Measurements from ENCODE around the gene BLOC1S4. TPM values are rescaled to one million over a fixed set of nuclear protein-coding genes. Genes with fewer than 3 reads are reported as not detected.

BLOC1S4 gene
- total RNA-seq, 1 experiment from 2014 or later, result 14.0 TPM

DNA sequence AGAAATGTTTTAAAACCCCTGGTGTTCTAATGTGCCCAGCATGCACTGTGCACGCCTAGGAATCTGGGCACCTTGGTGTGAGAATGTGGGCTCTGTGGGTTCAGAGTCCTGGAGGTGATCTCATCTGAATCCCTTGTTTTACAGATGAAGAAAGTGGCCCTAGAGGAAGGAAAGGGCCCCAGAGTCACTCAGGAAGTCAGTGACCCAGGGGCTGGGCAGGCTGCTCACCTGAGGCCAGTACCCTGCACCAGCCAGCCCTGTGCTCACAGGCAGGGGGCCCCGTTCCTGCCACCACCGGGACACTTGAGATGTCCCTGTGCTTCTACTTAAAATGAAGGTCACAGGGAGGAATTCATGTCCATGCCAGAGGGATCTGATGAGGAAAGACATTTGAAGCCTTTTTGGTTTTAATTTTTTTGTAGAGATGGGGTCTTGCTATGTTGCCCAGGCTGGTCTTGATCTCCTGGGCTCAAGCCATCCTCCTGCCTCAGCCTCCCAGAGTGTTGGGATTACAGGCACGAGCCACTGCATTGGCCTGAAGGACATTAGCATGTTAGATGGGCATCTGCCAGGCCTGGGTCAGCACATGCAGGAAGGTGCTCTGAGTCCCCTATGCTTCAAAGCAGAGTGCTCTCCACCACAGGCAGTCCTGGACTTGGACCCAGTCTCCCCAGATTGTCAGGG is 29.7 kb upstream of the BLOC1S4 start:
- ATAC-seq (no peak), DNase-seq (no peak)
- Histone ChIP-seq H3K9me2 (replicated peaks; ENCODE audit: low read length) (no peaks in the 10 kb centered on the region), H3F3A (ENCODE audit: low read length, unreplicated experiment) (no peaks in the 10 kb centered on the region), H3K79me2 (ENCODE audit: low read length) (no peaks in the 10 kb centered on the region), H3K27ac (ENCODE audit: low read length) (no peak overlapping the region), H3K36me3 (ENCODE audit: low read depth, low read length) (no peaks in the 10 kb centered on the region), H3K27me3 (ENCODE audit: low read length) (no peaks in the 10 kb centered on the region), H3K9me3 (ENCODE audit: low read length) (no peaks in the 10 kb centered on the region), H3K9ac (ENCODE audit: low read length) (no peak overlapping the region), H2AFZ (ENCODE audit: low read length) (no peak overlapping the region), H3K4me1 (ENCODE audit: insufficient read depth, low read length) (peaks cover 28% of the 10 kb centered on the region), H3K4me2 (ENCODE audit: low read length) (no peak overlapping the region), H4K20me1 (ENCODE audit: low read length) (no peaks in the 10 kb centered on the region), H3K4me3 (ENCODE audit: low read length) (no peak overlapping the region)
- TF ChIP-seq EZH2phosphoT487 (IDR thresholded peaks at IDR 0.05; ENCODE audit: borderline replicate concordance, low read length) (no peak), EZH2 (IDR thresholded peaks at IDR 0.05; ENCODE audit: low read length, unreplicated experiment) (no peak)
- TF ChIP-seq, protein P1, sequence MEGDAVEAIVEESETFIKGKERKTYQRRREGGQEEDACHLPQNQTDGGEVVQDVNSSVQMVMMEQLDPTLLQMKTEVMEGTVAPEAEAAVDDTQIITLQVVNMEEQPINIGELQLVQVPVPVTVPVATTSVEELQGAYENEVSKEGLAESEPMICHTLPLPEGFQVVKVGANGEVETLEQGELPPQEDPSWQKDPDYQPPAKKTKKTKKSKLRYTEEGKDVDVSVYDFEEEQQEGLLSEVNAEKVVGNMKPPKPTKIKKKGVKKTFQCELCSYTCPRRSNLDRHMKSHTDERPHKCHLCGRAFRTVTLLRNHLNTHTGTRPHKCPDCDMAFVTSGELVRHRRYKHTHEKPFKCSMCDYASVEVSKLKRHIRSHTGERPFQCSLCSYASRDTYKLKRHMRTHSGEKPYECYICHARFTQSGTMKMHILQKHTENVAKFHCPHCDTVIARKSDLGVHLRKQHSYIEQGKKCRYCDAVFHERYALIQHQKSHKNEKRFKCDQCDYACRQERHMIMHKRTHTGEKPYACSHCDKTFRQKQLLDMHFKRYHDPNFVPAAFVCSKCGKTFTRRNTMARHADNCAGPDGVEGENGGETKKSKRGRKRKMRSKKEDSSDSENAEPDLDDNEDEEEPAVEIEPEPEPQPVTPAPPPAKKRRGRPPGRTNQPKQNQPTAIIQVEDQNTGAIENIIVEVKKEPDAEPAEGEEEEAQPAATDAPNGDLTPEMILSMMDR (conservative IDR thresholded peaks at IDR 0.05; ENCODE audit: low read depth, low read length), result no peak
- intact Hi-C loops (cut with micrococcal nuclease), result no loop called here
- ChIA-PET POLR2A (ENCODE audit: unreplicated experiment) (no interaction called here), CTCF (no interaction called here)
- no TSS peak for BruUV-seq (replicated peaks)

- TF ChIP-seq EZH2phosphoT487 (IDR thresholded peaks at IDR 0.05; ENCODE audit: borderline replicate concordance, low read length), result no peak
- no peak for TF ChIP-seq EZH2 (IDR thresholded peaks at IDR 0.05; ENCODE audit: low read length, unreplicated experiment)
- TF ChIP-seq, protein P1 (conservative IDR thresholded peaks at IDR 0.05; ENCODE audit: low read depth, low read length), result no peak
- no peak overlapping the region for H3K4me3 ChIP-seq (ENCODE audit: low read length)
- H4K20me1 ChIP-seq (ENCODE audit: low read length), result no peaks in the 10 kb centered on the region
- no peaks in the 10 kb centered on the region for H3K27me3 ChIP-seq (ENCODE audit: low read length)
- H3K4me2 ChIP-seq (ENCODE audit: low read length), result peak overlapping the region; percentile 60
- H3K79me2 ChIP-seq (ENCODE audit: low read length), result no peaks in the 10 kb centered on the region
- peak overlapping the region; percentile 90 for H3K27ac ChIP-seq (ENCODE audit: low read length)
- no peaks in the 10 kb centered on the region for H3K9me3 ChIP-seq (ENCODE audit: low read length)
- no peaks in the 10 kb centered on the region for H3F3A ChIP-seq (ENCODE audit: low read length, unreplicated experiment)
- intact Hi-C loops (cut with micrococcal nuclease), result no loop called here
- peak overlapping the region; percentile 40 for H2AFZ ChIP-seq (ENCODE audit: low read length)
- ATAC-seq (no peak), DNase-seq (peak; percentile 24)
- peaks cover 39% of the 10 kb centered on the region for H3K4me1 ChIP-seq (ENCODE audit: insufficient read depth, low read length)
- POLR2A ChIA-PET (ENCODE audit: unreplicated experiment), result no interaction called here
- no TSS peak for BruUV-seq (replicated peaks)
- no peaks in the 10 kb centered on the region for H3K9me2 ChIP-seq (replicated peaks; ENCODE audit: low read length)
- H3K36me3 ChIP-seq (ENCODE audit: low read depth, low read length), result no peaks in the 10 kb centered on the region
- CTCF ChIA-PET, result no interaction called here
- H3K9ac ChIP-seq (ENCODE audit: low read length), result peak overlapping the region; percentile 64
These were observed 27.8 kb upstream of the BLOC1S4 start for GRCh38 chr4:6687947-6688878.
